Ovary (tissue), 9 donors: ENCODE results near the gene NCF4. TPM values are rescaled to one million over a fixed set of nuclear protein-coding genes. Genes with fewer than 3 reads are reported as not detected.

Source experiments
- DNase-seq, 5 donors: peaks; one replicate each; pipeline ENCODE4 v3.0.0-alpha.2; 2019 to 2020
- H3K27ac ChIP-seq, 2 donors: fragments of 200-600 bp; one replicate each; pipeline versions ENCODE4 v1.5.1 to v1.8.0; 2019 to 2022
- H3K27me3 ChIP-seq: fragments of 200-600 bp; one replicate; pipeline ENCODE4 v1.8.0; 2022
- H3K36me3 ChIP-seq: fragments of 200-600 bp; sonication (generic); one replicate; pipeline ENCODE4 v1.5.1; 2019
- H3K4me1 ChIP-seq: one replicate; pipeline ENCODE4 v1.8.1; 2013; ENCODE audit warnings: mild to moderate bottlenecking, moderate library complexity; ENCODE audit not compliant: insufficient read depth
- H3K4me3 ChIP-seq: fragments of 200-600 bp; sonication (generic); one replicate; pipeline ENCODE4 v1.5.1; 2017
- H3K9me3 ChIP-seq, 2 donors: fragments of 200-600 bp in 1 of 2; sonication (generic) in 1 of 2; one replicate each; pipeline versions ENCODE4 v1.5.1 to v1.8.1; 2013 to 2019; ENCODE audit warnings: mild to moderate bottlenecking in 1 of 2, moderate library complexity in 1 of 2
- EP300 ChIP-seq: sonication (generic); formaldehyde crosslinking; IDR thresholded peaks from one replicate; pipeline ENCODE4 v1.6.1; 2017; ENCODE audit warnings: antibody characterized with exemption
- POLR2A ChIP-seq: fragments of 450-650 bp; IDR thresholded peaks from one replicate; pipeline ENCODE4 v1.6.1; 2017; ENCODE audit warnings: antibody characterized with exemption, mild to moderate bottlenecking, moderate library complexity
- WGBS, 3 donors: extraction: QIAGEN DNeasy Blood & Tissue Kit in 1 of 3; methylation state at CpG; one replicate each; pipeline versions ENCODE4 v1.1.5 to v1.1.7; 2013 to 2017; 5-methylcytosine and 5-hydroxymethylcytosine counted together
- intact Hi-C, 4 donors: fragments of 100-400 bp; cut with DNase I; formaldehyde crosslinking; loops; one replicate each; pipeline versions ENCODE4 v1.11.0 to v1.15.1; 2022 to 2023
- polyA plus RNA-seq, 2 donors: library from polyadenylated mRNA; stranded (reverse); fragments of 200-250 nt in 1 of 2; fragments of 350-450 nt in 1 of 2; fragmentation: Illumina TruSeq in 1 of 2; extraction: RNeasy Lipid Tissue Mini Kit (QIAGEN cat#74804) in 1 of 2; gene quantifications; one replicate each; pipeline ENCODE4 v1.2.3, GENCODE V29; 2013 to 2014
- total RNA-seq, 7 donors: library from RNA; depleted of rRNA in 2 of 7; stranded (reverse); fragments of >200 nt in 2 of 7; fragmentation: NEBNext Ultra II Directional in 3 of 7; extraction: Animal tissue kit (Norgen Biotek cat#: 25700) in 3 of 7; gene quantifications; one replicate each; pipeline versions ENCODE4 v1.1.0 to v1.2.4, GENCODE V29; 2016 to 2023
- TF ChIP-seq, protein P1 (sequence below), 3 donors: fragments of 450-650 bp in 2 of 3; fragments of 200-600 bp in 1 of 3; IDR thresholded peaks; one replicate each; pipeline versions ENCODE4 v1.5.1 to v1.8.0; 2016 to 2022; ENCODE audit warnings: antibody characterized with exemption in 3 of 3, mild to moderate bottlenecking in 1 of 3
- donor health status: DM: no; HTN: no; CAD: no; lungs with moderate emphysema.
- donor health status: DM: no; HTN: no; CAD: no.
- donor health status: Bipolar disorder and iron deficiency.
- donor health status: DM: yes; HTN: yes; CAD: no.
- donor health status: DM: no; HTN: no; CAD: no.
- donor health status: DM: yes; HTN: yes; CAD: no.

NCF4 gene
- total and polyA plus RNA-seq, 9 donors: 2.2 to 6.7 (median 4.8) TPM

DNA sequence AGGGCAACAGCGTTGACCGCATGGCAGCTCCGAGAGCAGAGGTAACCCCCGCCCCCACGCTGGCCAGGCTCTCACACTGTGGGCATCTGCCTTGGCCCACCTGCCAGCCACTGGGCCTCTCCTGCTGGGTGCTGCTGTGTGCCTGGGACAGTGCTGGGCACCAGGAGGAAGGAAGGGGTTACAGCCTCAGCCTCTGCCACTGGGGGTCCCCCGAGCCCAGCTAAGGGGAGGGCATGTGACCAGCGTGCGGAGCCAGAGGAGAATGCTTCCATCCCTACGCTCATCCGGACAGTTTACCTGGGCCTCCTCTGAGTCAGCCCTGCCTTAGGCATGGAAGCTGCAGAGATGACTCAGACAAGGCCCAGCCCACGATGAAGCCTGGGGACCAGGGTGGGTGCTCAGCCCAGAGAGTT, 10.9 kb downstream of the NCF4 start:
- H3K4me3 ChIP-seq: no peak overlapping the region
- no peak for DNase-seq
- WGBS, 3 donors: 23 to 38% (median 36%) methylated on average over 6 to 11 of the region's 11 CpGs
- no peaks in the 10 kb centered on the region for H3K9me3 ChIP-seq
- H3K27ac ChIP-seq: no peak overlapping the region
- H3K36me3 ChIP-seq: no peaks in the 10 kb centered on the region
- no peak for TF ChIP-seq EP300
- TF ChIP-seq POLR2A: no peak
- TF ChIP-seq, protein P1, sequence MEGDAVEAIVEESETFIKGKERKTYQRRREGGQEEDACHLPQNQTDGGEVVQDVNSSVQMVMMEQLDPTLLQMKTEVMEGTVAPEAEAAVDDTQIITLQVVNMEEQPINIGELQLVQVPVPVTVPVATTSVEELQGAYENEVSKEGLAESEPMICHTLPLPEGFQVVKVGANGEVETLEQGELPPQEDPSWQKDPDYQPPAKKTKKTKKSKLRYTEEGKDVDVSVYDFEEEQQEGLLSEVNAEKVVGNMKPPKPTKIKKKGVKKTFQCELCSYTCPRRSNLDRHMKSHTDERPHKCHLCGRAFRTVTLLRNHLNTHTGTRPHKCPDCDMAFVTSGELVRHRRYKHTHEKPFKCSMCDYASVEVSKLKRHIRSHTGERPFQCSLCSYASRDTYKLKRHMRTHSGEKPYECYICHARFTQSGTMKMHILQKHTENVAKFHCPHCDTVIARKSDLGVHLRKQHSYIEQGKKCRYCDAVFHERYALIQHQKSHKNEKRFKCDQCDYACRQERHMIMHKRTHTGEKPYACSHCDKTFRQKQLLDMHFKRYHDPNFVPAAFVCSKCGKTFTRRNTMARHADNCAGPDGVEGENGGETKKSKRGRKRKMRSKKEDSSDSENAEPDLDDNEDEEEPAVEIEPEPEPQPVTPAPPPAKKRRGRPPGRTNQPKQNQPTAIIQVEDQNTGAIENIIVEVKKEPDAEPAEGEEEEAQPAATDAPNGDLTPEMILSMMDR (IDR thresholded peaks at IDR 0.05): no peak
- no peaks in the 10 kb centered on the region for H3K27me3 ChIP-seq
- intact Hi-C loops: no loop called here
- no peaks in the 10 kb centered on the region for H3K4me1 ChIP-seq

DNA sequence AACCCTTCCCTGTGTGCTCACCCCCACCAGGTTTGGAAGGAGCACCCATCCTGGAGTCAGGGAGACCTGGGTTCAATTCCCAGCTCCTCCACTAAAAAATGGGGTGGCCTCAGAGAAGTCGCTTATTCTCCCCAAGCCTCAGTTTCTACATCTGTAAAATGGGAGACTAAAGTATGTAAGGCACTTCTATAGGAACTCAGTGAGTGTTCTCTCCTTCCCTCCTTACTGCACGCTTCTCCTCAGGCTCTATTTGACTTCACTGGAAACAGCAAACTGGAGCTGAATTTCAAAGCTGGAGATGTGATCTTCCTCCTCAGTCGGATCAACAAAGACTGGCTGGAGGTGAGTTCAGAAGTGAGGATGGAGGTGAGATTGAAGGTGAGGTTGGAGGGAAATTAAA, 11.3 kb downstream of the NCF4 start:
- 79 to 89% (median 79%) methylated on average over 3 of the region's 3 CpGs for WGBS, 3 donors
- no peak overlapping the region for H3K4me3 ChIP-seq
- H3K27ac ChIP-seq: no peak overlapping the region
- no peaks in the 10 kb centered on the region for H3K9me3 ChIP-seq
- TF ChIP-seq EP300: no peak
- no peaks in the 10 kb centered on the region for H3K27me3 ChIP-seq
- H3K36me3 ChIP-seq: no peaks in the 10 kb centered on the region
- intact Hi-C loops: no loop called here
- H3K4me1 ChIP-seq: no peaks in the 10 kb centered on the region
- DNase-seq: no peak

DNA sequence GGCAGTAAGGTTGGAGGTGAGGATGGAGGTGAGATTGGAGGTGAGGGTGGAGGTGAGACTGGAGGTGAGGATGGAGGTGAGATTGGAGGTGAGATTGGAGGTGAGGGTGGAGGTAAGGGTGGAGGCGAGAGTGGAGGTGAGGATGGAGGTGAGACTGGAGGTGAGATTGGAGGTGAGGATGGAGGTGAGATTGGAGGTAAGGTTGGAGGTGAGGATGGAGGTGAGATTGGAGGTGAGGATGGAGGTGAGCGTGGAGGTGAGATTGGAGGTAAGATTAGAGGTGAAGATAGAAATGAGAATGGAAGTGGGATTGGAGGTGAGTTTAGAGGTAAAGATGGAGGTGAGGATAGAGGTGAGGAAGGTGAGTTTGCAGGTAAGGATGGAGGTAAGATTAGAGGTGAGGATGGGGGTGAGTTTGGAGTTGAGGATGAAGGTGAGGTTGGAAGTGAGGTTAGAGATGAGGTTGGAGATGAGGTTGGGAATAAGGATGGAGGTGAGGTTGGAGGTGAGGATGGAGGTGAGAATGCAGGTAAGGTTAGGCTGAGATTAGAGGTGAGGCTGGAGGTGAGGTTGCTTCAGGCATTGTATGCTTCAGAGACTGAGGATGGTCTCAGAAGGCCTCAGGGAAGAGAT, 12.2 kb downstream of the NCF4 start:
- no peak overlapping the region for H3K27ac ChIP-seq
- no peak overlapping the region for H3K4me3 ChIP-seq
- H3K36me3 ChIP-seq: no peaks in the 10 kb centered on the region
- intact Hi-C loops: no loop called here
- H3K9me3 ChIP-seq: no peaks in the 10 kb centered on the region
- TF ChIP-seq, protein P1 (IDR thresholded peaks at IDR 0.05): no peak
- TF ChIP-seq EP300: no peak
- TF ChIP-seq POLR2A: no peak
- H3K27me3 ChIP-seq: no peaks in the 10 kb centered on the region
- no peaks in the 10 kb centered on the region for H3K4me1 ChIP-seq
- WGBS, 3 donors: 78 to 85% (median 83%) methylated on average over 2 of the region's 2 CpGs
- DNase-seq: no peak

DNA sequence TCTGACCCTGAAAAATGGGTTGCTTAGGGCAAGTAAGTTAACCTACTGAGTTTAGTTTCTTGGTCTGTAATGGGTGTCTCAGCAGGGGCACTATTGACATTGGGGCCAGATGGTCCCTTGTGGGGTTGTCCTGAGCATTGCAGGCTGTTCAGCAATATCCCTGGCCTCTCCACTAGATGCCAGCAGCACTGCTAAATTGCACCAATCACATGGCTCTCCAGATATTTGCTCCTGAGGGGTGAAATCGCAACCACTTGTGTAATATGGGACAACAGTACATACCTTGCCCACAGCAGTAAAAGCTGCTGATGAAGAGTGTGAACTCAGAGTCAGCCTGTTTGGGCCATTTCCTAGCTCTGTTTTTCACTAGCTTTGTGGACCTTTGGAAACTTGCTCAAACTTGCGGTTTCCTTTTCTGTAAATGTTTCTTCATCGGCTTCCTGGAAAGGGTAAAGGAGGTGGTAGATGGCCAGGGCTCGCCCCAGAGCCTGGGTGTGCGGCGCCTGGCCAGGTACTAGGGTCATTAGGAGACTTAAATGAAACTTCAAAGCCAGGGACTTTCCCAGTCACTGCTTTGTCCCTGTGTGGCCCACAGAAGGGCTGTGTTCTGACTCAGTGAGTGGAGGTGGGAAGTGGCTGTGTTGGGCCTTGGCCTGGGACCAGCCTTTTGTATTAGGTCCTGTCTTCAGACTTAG, 13.0 kb downstream of the NCF4 start:
- H3K4me1 ChIP-seq: no peaks in the 10 kb centered on the region
- no peaks in the 10 kb centered on the region for H3K9me3 ChIP-seq
- intact Hi-C loops: no loop called here
- 38 to 41% (median 40%) methylated on average over 6 of the region's 6 CpGs for WGBS, 3 donors
- H3K27ac ChIP-seq: no peak overlapping the region
- TF ChIP-seq EP300 (no peak), POLR2A (no peak)
- TF ChIP-seq, protein P1 (IDR thresholded peaks at IDR 0.05): no peak
- H3K36me3 ChIP-seq: no peaks in the 10 kb centered on the region
- no peak for DNase-seq
- no peaks in the 10 kb centered on the region for H3K27me3 ChIP-seq
- H3K4me3 ChIP-seq: no peak overlapping the region

DNA sequence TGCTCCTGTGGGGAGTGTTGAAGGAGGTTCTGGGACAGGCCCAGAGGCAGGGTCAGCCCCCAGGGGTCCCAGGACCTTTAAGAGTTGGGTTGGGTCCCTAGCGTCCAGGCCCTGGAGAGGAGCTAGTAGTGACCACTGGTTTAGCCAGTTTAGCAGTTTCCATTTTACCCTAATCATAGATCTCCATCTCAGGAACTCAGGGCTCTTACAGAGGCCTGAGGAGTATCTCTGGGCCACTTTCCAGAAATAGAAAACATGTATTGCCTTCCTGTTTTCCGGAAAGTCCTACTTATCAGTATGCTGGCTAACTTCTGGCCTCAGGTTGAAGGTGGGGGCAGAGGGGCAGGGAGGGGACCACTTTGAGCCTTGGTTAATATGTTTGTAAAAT, 13.5 kb downstream of the NCF4 start:
- intact Hi-C loops: no loop called here
- no peak overlapping the region for H3K4me3 ChIP-seq
- 74 to 84% (median 79%) methylated on average over 2 of the region's 2 CpGs for WGBS, 3 donors
- TF ChIP-seq, protein P1 (IDR thresholded peaks at IDR 0.05): no peak
- TF ChIP-seq EP300 (no peak), POLR2A (no peak)
- H3K27ac ChIP-seq: no peak overlapping the region
- no peak for DNase-seq
- H3K27me3 ChIP-seq: no peaks in the 10 kb centered on the region
- no peaks in the 10 kb centered on the region for H3K9me3 ChIP-seq
- H3K4me1 ChIP-seq: no peaks in the 10 kb centered on the region
- H3K36me3 ChIP-seq: no peaks in the 10 kb centered on the region
